HepG2 (cell line): ENCODE measurements around the gene VPS37D.

Source experiments
- MXI1 ChIP-seq: IDR thresholded peaks from 3 replicates; pipeline ENCODE4 v1.6.1; 2012; ENCODE audit warnings: low read depth, low read length, inconsistent platforms, borderline replicate concordance
- POLR2A ChIP-seq, 2 experiments: IDR thresholded peaks; 2 replicates each; pipeline ENCODE4 v1.6.1; 2011; ENCODE audit warnings: low read depth in 2 of 2, low read length in 2 of 2, mild to moderate bottlenecking in 1 of 2, moderate library complexity in 1 of 2; ENCODE audit not compliant: insufficient read depth in 1 of 2
- SRF ChIP-seq: IDR thresholded peaks from 2 replicates; pipeline ENCODE4 v1.6.1; 2011; ENCODE audit warnings: mild to moderate bottlenecking, low read depth, low read length, moderate library complexity
- TBX3 ChIP-seq: fragments of 450-650 bp; IDR thresholded peaks from 2 replicates; pipeline ENCODE4 v1.6.1; 2017; ENCODE audit warnings: antibody characterized with exemption, mild to moderate bottlenecking, inconsistent platforms, borderline replicate concordance
- TF ChIP-seq, protein P1 (sequence below): sonication (generic); formaldehyde crosslinking; IDR thresholded peaks from 2 replicates; pipeline ENCODE4 v1.4.0; 2020; ENCODE audit warnings: missing genetic modification reagents
- TF ChIP-seq, protein P2 (sequence below): sonication (generic); formaldehyde crosslinking; IDR thresholded peaks from 2 replicates; pipeline ENCODE4 v1.8.1; 2023; ENCODE audit warnings: missing genetic modification reagents, mild to moderate bottlenecking, borderline replicate concordance
- TF ChIP-seq, protein P3 (sequence below): sonication (generic); formaldehyde crosslinking; IDR thresholded peaks from 2 replicates; pipeline ENCODE4 v1.4.0; 2020; ENCODE audit warnings: mild to moderate bottlenecking, missing genetic modification reagents, borderline replicate concordance

DNA sequence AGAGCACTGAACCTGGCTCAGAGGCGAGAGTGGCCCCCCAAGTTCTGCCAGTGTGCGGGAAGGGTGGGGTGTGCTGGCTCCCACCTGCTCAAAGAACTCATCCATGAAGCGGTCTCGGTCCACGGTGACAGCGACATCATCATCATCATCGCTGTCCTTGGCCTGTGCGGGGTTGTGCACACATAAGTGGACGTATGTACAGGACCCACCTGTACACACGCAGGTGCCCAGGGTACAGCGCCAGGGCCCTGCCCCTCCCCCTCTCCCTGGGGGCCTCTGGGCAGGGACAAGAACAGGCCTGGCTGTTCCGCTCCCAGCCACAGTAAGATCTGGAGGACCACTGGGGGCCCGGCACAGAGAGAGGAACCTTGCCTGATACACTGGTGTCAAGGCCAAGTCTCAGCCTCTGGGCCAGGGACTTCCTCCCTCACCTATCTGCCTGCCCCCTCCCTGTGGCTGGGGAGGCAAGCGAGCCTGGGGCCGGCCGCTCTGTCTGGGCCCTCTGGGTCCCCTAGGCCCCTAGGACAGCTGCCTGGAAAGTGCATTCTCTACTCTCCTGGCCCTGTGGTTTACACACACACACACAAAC lies 41.4 kb downstream of the VPS37D start:
- TF ChIP-seq MXI1: no peak
- TF ChIP-seq, protein P1, sequence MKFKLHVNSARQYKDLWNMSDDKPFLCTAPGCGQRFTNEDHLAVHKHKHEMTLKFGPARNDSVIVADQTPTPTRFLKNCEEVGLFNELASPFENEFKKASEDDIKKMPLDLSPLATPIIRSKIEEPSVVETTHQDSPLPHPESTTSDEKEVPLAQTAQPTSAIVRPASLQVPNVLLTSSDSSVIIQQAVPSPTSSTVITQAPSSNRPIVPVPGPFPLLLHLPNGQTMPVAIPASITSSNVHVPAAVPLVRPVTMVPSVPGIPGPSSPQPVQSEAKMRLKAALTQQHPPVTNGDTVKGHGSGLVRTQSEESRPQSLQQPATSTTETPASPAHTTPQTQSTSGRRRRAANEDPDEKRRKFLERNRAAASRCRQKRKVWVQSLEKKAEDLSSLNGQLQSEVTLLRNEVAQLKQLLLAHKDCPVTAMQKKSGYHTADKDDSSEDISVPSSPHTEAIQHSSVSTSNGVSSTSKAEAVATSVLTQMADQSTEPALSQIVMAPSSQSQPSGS (CRISPR knock-in tag): no peak
- no peak for TF ChIP-seq SRF
- no peak for TF ChIP-seq POLR2A (IDR thresholded peaks at IDR 0.05; ENCODE audit: insufficient read depth in 1 of 2, low read depth in 2 of 2, low read length in 2 of 2)
- TF ChIP-seq, protein P2, sequence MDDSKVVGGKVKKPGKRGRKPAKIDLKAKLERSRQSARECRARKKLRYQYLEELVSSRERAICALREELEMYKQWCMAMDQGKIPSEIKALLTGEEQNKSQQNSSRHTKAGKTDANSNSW: no peak
- TF ChIP-seq, protein P3, sequence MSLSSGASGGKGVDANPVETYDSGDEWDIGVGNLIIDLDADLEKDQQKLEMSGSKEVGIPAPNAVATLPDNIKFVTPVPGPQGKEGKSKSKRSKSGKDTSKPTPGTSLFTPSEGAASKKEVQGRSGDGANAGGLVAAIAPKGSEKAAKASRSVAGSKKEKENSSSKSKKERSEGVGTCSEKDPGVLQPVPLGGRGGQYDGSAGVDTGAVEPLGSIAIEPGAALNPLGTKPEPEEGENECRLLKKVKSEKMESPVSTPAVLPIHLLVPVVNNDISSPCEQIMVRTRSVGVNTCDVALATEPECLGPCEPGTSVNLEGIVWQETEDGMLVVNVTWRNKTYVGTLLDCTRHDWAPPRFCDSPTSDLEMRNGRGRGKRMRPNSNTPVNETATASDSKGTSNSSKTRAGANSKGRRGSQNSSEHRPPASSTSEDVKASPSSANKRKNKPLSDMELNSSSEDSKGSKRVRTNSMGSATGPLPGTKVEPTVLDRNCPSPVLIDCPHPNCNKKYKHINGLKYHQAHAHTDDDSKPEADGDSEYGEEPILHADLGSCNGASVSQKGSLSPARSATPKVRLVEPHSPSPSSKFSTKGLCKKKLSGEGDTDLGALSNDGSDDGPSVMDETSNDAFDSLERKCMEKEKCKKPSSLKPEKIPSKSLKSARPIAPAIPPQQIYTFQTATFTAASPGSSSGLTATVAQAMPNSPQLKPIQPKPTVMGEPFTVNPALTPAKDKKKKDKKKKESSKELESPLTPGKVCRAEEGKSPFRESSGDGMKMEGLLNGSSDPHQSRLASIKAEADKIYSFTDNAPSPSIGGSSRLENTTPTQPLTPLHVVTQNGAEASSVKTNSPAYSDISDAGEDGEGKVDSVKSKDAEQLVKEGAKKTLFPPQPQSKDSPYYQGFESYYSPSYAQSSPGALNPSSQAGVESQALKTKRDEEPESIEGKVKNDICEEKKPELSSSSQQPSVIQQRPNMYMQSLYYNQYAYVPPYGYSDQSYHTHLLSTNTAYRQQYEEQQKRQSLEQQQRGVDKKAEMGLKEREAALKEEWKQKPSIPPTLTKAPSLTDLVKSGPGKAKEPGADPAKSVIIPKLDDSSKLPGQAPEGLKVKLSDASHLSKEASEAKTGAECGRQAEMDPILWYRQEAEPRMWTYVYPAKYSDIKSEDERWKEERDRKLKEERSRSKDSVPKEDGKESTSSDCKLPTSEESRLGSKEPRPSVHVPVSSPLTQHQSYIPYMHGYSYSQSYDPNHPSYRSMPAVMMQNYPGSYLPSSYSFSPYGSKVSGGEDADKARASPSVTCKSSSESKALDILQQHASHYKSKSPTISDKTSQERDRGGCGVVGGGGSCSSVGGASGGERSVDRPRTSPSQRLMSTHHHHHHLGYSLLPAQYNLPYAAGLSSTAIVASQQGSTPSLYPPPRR (CRISPR knock-in tag): no peak
- no peak for TF ChIP-seq TBX3
